Stimulated activated CD8-positive, alpha-beta memory T cell treated with anti-CD3 and anti-CD28 coated beads, Interleukin-15, amount 100 ng/mL, for 48 hours (primary cell): Measurements from ENCODE around the gene ZNF791.
"Not testable (repeated sequence)": the region's sequence is repeated elsewhere in the genome, so short reads cannot be mapped to it uniquely, and the experiment has no call there.

Experiments used
- DNase-seq, 2 donors: peaks; one replicate each; pipeline ENCODE4 v3.0.0-alpha.2; 2020; ENCODE audit warnings: low read depth in 2 of 2

Gene ZNF791

DNA sequence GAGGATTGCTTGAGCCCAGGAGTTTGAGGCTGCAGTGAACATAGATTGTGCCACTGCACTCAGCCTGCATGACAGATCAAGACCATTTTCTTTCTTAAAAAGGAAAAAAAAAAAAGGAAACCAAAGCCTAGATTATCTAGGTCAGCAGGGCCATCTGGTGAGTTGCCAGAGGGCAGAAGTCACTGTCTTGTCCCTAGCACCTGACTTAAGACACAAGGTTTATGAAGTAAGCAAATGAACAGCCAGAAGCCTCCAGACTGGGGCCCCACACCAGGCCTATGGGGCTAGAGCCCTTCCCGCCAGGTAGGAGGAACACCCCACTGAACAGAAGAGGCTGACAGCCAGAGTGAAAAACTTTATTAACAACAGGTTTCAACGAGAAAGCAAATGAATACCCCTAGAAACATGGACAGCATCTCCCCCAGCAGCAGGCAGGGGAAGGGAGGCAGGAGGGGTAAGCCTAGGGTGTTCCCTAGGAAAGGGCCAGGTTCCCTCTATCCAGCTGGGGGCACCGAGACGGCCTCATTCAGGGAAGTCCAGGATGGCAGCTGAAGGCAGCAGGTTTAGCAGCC is 57.1 kb downstream of the ZNF791 start:
- DNase-seq: no peak

- DNase-seq: no peak
Observed at GRCh38 chr19:12668346-12668745, 57.6 kb downstream of the ZNF791 start.

GRCh38 chr19:12668932-12669269 is 58.2 kb downstream of the ZNF791 start:
- peak in 1 of 2 donors; percentile 53 for DNase-seq

GRCh38 chr19:12669270-12670158 is 58.8 kb downstream of the ZNF791 start:
- DNase-seq: peak in 1 of 2 donors; percentile 56

GRCh38 chr19:12670159-12670928 is 59.6 kb downstream of the ZNF791 start:
- DNase-seq: no peak

GRCh38 chr19:12672744-12673143 is 62.0 kb downstream of the ZNF791 start:
- DNase-seq: no peak

GRCh38 chr19:12675399-12675798 is 64.7 kb downstream of the ZNF791 start:
- no peak for DNase-seq

GRCh38 chr19:12675940-12676339 is 65.2 kb downstream of the ZNF791 start:
- DNase-seq: no peak

DNA sequence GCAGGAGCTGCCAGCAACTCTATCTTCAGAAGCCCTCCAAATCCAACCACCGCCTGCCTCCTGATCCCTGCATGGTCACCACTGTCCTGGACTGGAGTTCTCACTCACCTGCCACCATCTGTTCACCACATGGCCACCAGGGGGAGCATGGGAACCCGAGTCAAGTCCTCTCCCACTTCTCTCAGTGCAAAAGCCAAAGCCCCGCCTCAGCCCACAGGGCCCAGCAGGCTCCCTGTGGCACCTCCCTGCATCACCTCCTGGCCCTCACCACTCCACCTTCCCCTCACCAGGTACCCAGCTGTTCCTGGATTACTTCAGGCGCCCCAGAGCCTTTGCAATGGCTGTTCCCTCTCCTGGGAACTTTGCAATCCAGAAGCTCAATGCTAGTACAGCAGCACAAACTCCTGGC is 65.7 kb downstream of the ZNF791 start:
- DNase-seq: peak; percentile 76 to 79

DNA sequence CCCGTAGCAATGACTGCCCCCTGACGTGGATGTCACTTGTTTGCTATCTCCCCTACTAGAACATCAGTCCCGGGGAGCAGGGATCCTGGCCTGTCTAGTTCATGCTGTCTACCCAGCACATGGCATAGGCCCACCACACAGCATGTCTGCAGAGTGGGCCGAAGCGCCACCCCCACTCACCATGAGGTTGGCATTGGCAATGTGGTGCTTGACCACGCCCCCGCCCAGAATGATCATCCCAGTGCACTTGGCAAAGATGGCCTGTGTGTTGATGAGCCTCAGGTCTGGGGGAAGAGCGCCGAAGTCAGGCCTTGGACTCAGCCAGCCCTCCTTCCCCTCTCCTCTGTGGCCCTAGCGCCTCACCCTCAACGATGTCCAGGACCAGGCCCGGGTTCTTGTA is 66.2 kb downstream of the ZNF791 start:
- DNase-seq: no peak

GRCh38 chr19:12678039-12678438 is 67.3 kb downstream of the ZNF791 start:
- DNase-seq: not testable (repeated sequence)

GRCh38 chr19:12680034-12680433 is 69.3 kb downstream of the ZNF791 start:
- no peak for DNase-seq

DNA sequence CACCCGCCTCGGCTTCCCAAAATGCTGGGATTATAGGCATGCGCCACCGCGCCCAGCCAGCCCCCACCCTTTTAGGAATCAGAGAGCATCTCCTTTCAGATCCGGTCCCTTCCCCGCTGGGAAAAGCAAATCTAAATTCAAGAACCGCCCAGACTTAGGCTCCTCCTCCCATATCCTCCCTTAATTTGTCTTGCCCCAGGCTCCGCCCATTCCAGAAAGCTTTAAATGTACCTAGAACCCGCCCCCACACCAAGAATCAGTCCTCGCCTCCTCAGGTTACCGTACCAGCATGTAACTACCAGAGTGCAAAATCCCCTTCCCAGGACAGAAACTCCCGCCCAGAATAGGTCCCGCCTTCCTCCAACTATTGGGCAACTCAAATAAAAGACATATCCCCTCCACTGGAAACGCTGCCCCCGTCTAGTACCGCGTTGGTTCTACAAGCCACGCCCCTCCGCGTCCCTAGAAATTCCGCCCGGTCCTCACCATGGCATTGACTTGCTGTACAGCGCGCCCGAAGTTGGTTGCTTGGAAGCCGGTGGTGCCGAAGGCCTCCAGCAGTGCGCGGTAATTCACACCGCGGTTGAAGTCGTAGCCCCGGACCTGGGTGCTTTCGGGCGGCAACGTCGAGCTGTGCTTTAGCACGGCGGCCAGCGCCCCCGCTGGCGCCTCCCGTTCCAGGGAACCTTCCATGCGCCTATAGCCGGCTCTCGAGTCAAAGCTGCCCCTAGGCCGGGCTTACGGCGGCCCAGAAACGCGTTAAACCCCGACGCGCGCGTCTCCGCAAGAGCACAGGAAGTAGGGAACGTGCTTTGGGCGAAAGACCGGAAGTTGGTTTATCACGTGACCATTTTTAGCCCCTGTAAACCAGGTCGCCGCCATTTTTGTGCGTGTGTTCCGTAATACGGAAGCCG is 70.6 kb downstream of the ZNF791 start, which contains the start of gene DHPS:
Gene DHPS (minus strand): TSS at position 807 of the 914 bp plus-strand sequence. CDS start 114 bp downstream, at position 693.
- peak; percentile 83 to 86 for DNase-seq
